B cell (primary cell): ENCODE data around the gene BAZ2B.

Experiments used
- CTCF ChIP-seq: fragments of 200-600 bp; IDR thresholded peaks from one replicate; pipeline ENCODE4 v1.8.0; 2022; ENCODE audit warnings: antibody characterized with exemption, mild to moderate bottlenecking
- EZH2 ChIP-seq: IDR thresholded peaks from 2 replicates; pipeline ENCODE4 v1.6.1; 2012; ENCODE audit warnings: borderline replicate concordance, low read depth, mild to moderate bottlenecking, moderate library complexity, low read length; ENCODE audit not compliant: insufficient read depth, poor library complexity, severe bottlenecking

DNA sequence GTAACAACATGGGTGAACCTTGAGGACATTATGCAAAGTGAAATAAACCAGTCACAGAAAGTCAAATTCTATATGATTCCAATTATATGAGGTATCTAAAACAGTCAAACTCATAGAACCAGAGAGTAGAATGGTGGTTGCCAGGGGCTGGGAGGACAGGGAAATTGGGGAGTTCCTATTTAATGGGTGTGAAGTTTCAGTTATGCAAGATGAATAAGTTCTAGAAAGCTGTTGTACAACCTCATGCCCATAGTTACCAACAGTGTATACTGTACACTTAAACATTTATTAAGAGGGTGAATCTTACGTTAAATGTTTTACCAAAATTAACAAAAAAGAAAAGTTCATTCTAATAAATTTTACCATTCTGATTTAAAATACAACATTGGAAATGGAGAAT lies 237.2 kb downstream of the BAZ2B start:
- TF ChIP-seq CTCF (no peak), EZH2 (no peak)
